Measurements from ENCODE around the gene RRP1.

The RRP1 gene

GRCh38 chr21:43853851-43854772, 64.7 kb downstream of the RRP1 start:
- TF ChIP-seq CTCF (IDR thresholded peaks at IDR 0.05): no peak
- Mint-ChIP-seq H3K4me1 (peaks cover 14% of the 10 kb centered on the region), H3K27me3 (ENCODE audit: low read depth, poor library complexity) (peaks cover 20% of the 10 kb centered on the region), H3K27ac (no peak overlapping the region), H3K36me3 (ENCODE audit: low read depth) (peaks cover 5% of the 10 kb centered on the region), H3K4me3 (no peak overlapping the region), H3K9me3 (peaks cover 16% of the 10 kb centered on the region)
- DNase-seq: no peak

Measured in nephron progenitor cell (in vitro differentiated cells).